Muscle layer of colon (tissue), 2 donors: ENCODE data around the gene ARHGEF28.

ENCODE experiments used
- H3K27ac ChIP-seq: one replicate; pipeline ENCODE4 v1.7.0; 2013; ENCODE audit warnings: low read depth, mild to moderate bottlenecking, low read length, moderate library complexity
- H3K27me3 ChIP-seq, 2 donors: one replicate each; pipeline ENCODE4 v1.7.0; 2013; ENCODE audit warnings: low read length in 2 of 2, mild to moderate bottlenecking in 2 of 2; ENCODE audit not compliant: insufficient read depth in 2 of 2, control insufficient read depth in 1 of 2
- H3K36me3 ChIP-seq: one replicate; pipeline ENCODE4 v1.7.0; 2013; ENCODE audit warnings: mild to moderate bottlenecking, low read length; ENCODE audit not compliant: insufficient read depth
- H3K4me1 ChIP-seq: one replicate; pipeline ENCODE4 v1.7.0; 2013; ENCODE audit warnings: mild to moderate bottlenecking, low read length; ENCODE audit not compliant: insufficient read depth
- H3K4me3 ChIP-seq, 2 donors: one replicate each; pipeline ENCODE4 v1.7.0; 2013; ENCODE audit warnings: low read length in 2 of 2, low read depth in 1 of 2, mild to moderate bottlenecking in 1 of 2, moderate library complexity in 1 of 2
- H3K9ac ChIP-seq: one replicate; pipeline ENCODE4 v1.7.0; 2013; ENCODE audit warnings: low read length
- H3K9me3 ChIP-seq: one replicate; pipeline ENCODE4 v1.7.0; 2013; ENCODE audit warnings: mild to moderate bottlenecking, low read length
- donor health status: abdominal sarcoma.
- donor health status: Adenocarcinoma of cecum.

ARHGEF28 gene

DNA sequence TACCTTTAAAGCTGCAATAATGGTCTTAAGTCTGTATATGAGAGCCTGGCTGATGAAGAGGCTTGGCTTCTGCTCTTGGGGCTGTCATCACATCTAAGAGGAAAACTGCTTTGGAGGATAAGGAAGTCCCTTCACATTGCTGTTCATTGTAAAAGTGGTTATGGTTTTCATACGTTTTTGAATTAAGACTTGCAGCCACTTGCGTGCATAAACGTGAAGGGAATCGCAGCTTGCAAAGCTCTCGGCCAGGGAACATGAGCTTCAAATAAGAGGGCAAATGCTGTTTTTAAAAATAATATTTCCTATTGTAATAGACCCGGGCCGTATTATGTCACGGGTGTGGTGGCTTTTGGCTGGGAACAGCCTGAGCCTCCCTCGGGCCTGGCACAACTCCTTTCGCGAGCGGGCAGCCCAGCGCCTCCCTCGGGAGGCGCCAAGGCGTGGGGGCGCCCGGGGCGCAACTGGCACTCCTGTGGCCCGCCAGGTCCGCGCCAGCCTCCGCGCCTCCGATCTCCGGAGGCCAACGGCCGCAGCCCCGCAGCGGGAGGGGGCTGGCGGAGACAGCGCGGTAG is 538 bp upstream of the ARHGEF28 start:
- Histone ChIP-seq H3K27ac (no peak overlapping the region), H3K27me3 (no peaks in the 10 kb centered on the region), H3K4me3 (peak overlapping the region; percentile 63 to 66), H3K9ac (no peak overlapping the region), H3K4me1 (no peaks in the 10 kb centered on the region), H3K9me3 (no peaks in the 10 kb centered on the region), H3K36me3 (no peaks in the 10 kb centered on the region)

DNA sequence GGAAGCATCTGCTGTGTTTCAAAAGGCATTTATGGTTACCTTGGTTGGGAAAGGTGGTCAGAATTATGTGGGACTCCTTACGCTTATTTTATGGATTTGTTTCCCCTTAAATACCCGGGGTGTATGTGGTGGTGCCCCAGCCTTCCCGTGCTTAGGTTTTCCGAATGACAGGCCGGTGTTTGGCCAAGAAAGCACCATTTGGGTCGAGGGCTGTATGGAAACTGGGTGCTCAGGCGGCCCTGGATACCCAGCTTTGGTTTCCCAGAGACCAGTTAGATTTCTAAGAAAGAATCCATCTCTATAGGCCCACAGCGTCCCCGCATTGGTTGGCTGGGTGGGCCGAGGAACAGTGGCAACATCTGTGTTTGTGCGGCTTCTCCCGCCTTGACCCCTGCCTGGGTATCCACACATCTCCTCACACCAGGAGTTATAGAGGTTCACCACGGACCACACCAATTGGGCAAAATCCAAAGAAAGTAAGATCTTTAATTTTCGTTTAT is 868 bp downstream of the ARHGEF28 start:
- Histone ChIP-seq H3K27me3 (no peaks in the 10 kb centered on the region), H3K4me1 (no peaks in the 10 kb centered on the region), H3K4me3 (peak overlapping the region in 1 of 2 donors; percentile 69), H3K9ac (no peak overlapping the region), H3K36me3 (no peaks in the 10 kb centered on the region), H3K9me3 (no peaks in the 10 kb centered on the region), H3K27ac (no peak overlapping the region)

- Histone ChIP-seq H3K27me3 (no peaks in the 10 kb centered on the region), H3K9ac (no peak overlapping the region), H3K36me3 (no peaks in the 10 kb centered on the region), H3K27ac (no peak overlapping the region), H3K9me3 (no peaks in the 10 kb centered on the region), H3K4me1 (no peaks in the 10 kb centered on the region), H3K4me3 (no peak overlapping the region)
Measured at GRCh38 chr5:73629456-73629855, 3.5 kb downstream of the ARHGEF28 start.

GRCh38 chr5:73630765-73631164 is 4.8 kb downstream of the ARHGEF28 start:
- Histone ChIP-seq H3K27ac (no peak overlapping the region), H3K27me3 (no peaks in the 10 kb centered on the region), H3K36me3 (no peaks in the 10 kb centered on the region), H3K9ac (no peak overlapping the region), H3K4me3 (no peak overlapping the region), H3K4me1 (no peaks in the 10 kb centered on the region), H3K9me3 (no peaks in the 10 kb centered on the region)

- H3K4me3 ChIP-seq, result no peak overlapping the region
- H3K27me3 ChIP-seq, result no peaks in the 10 kb centered on the region
- H3K36me3 ChIP-seq, result no peaks in the 10 kb centered on the region
- no peak overlapping the region for H3K27ac ChIP-seq
- H3K9me3 ChIP-seq, result no peaks in the 10 kb centered on the region
- H3K9ac ChIP-seq, result no peak overlapping the region
- no peaks in the 10 kb centered on the region for H3K4me1 ChIP-seq
Measured at GRCh38 chr5:73631500-73631899, 5.5 kb downstream of the ARHGEF28 start.

DNA sequence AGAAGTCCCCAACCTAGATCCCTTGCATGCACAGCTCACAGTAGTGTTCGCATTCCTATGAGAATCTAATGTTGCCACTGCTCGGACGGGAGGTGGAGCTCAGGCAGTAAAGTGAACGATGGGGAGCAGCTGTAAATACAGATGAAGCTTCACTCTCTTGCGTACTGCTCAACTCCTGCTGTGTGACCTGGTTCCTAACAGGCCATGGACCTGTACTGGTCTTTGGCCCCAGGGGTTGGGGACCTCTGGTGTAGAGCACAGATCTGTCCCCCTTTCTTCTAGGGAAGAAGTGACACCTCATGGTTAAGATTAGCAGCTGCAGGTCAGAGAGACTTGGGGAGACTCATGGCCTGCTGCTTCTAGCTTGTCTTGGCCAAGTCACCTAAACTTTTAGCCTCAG is 7.1 kb downstream of the ARHGEF28 start:
- no peaks in the 10 kb centered on the region for H3K9me3 ChIP-seq
- no peaks in the 10 kb centered on the region for H3K27me3 ChIP-seq
- H3K4me3 ChIP-seq, result no peak overlapping the region
- no peak overlapping the region for H3K9ac ChIP-seq
- H3K36me3 ChIP-seq, result no peaks in the 10 kb centered on the region
- no peak overlapping the region for H3K27ac ChIP-seq
- no peaks in the 10 kb centered on the region for H3K4me1 ChIP-seq

DNA sequence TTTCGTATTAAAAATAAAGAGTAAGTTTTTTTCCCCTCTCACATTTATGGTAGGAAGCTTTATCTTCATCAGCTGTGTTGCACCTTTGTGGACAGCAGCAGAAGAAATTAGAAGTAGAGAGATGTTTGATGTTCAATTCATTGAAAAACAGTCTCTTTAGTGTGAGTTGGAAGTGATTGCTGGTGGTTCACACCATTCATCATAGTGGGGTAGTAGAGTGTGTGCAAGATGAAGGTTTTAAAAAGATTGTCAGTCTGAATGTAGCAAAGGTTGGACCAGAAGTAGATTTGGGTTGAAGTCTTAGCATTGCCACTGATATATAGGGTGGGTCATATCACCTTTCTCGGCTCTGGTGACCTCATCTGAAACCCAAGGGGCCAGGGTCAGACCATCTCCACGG is 10.4 kb downstream of the ARHGEF28 start:
- Histone ChIP-seq H3K9ac (no peak overlapping the region), H3K4me1 (no peaks in the 10 kb centered on the region), H3K27me3 (no peaks in the 10 kb centered on the region), H3K4me3 (no peak overlapping the region), H3K36me3 (no peaks in the 10 kb centered on the region), H3K27ac (no peak overlapping the region), H3K9me3 (no peaks in the 10 kb centered on the region)

DNA sequence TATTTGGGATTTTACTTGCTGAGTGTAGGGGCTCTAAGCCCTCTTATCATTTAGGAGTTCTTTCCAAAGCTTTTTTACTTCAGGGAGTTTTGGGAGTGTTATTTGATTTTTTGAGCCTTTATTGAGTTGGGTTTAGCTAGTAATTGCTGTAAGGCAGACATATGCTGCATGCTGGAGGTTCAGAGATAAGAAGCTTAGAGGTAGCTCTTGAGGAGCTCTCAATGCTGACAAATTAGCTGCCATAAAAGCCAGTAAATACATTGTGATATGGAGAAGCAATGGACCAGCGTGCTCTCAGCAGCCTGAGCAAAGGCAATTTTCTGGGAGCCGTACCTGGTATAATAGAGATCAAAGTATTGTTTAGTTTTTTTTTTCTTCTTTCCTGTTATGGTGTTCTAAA is 11.6 kb downstream of the ARHGEF28 start:
- Histone ChIP-seq H3K27me3 (no peaks in the 10 kb centered on the region), H3K4me3 (no peak overlapping the region), H3K4me1 (no peaks in the 10 kb centered on the region), H3K36me3 (no peaks in the 10 kb centered on the region), H3K27ac (no peak overlapping the region), H3K9me3 (no peaks in the 10 kb centered on the region), H3K9ac (no peak overlapping the region)

DNA sequence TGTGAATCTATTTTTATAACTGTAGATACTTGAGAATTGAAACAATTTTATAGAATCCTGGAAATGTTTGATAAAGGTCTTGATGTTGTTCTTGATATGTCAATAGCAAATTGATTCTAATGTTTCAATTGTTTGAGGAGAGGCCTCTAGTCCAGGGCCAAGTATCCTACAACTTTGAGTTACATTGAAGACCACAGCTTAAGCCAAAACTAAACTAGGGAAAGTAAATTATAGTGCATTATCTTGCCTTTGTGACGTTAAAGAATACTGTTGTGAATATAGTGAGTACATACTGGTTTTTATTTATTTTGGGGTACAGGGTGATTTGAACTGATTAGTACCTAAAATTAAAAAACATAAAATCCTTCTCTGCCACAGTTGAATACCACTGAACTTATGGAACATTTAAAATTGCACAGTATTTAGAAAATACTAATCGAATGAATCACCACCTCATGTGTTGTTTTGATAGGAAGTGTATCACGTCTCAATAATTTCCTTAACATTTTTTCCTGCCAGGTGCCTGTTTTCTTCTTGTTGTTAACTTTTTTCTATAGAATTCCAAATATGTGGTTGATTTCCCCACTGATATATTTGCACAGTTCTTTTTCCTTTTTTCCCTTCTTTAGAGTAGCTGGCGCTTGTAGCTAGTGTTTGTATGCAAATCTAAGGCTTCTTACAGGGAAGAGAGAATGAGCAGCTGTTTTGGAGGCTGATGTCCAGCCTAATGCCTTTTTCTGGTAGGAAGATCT is 12.5 kb downstream of the ARHGEF28 start:
- Histone ChIP-seq H3K36me3 (no peaks in the 10 kb centered on the region), H3K4me1 (no peaks in the 10 kb centered on the region), H3K27ac (no peak overlapping the region), H3K4me3 (no peak overlapping the region), H3K9ac (no peak overlapping the region), H3K27me3 (no peaks in the 10 kb centered on the region), H3K9me3 (no peaks in the 10 kb centered on the region)

DNA sequence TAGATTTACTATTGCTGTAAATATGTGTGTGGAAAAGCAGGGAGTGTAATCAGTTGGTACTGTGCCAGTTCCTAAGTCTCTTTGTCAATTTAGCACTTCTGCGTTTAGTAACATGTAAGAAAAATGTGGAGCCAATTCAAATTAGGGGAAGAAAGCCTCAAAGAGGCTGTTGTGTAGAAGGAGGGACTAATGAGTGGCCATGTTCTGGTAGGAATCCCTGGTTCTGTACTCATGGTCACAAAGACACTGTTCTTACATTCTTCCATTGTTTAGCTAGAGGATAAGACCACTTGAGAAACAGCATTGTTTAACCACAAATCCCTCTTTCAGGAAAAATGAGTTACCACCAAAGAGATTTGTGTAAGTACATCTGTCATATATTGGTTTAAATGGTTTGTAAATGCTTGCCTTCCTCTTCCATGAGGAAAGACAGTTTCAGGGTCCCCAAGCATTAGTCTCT is 14.9 kb downstream of the ARHGEF28 start:
- no peak overlapping the region for H3K4me3 ChIP-seq
- no peaks in the 10 kb centered on the region for H3K4me1 ChIP-seq
- no peaks in the 10 kb centered on the region for H3K9me3 ChIP-seq
- no peaks in the 10 kb centered on the region for H3K27me3 ChIP-seq
- H3K36me3 ChIP-seq, result no peaks in the 10 kb centered on the region
- H3K9ac ChIP-seq, result no peak overlapping the region
- no peak overlapping the region for H3K27ac ChIP-seq

GRCh38 chr5:73641811-73642210 is 15.8 kb downstream of the ARHGEF28 start:
- Histone ChIP-seq H3K36me3 (no peaks in the 10 kb centered on the region), H3K4me3 (no peak overlapping the region), H3K27me3 (no peaks in the 10 kb centered on the region), H3K9me3 (no peaks in the 10 kb centered on the region), H3K4me1 (no peaks in the 10 kb centered on the region), H3K27ac (no peak overlapping the region), H3K9ac (no peak overlapping the region)

DNA sequence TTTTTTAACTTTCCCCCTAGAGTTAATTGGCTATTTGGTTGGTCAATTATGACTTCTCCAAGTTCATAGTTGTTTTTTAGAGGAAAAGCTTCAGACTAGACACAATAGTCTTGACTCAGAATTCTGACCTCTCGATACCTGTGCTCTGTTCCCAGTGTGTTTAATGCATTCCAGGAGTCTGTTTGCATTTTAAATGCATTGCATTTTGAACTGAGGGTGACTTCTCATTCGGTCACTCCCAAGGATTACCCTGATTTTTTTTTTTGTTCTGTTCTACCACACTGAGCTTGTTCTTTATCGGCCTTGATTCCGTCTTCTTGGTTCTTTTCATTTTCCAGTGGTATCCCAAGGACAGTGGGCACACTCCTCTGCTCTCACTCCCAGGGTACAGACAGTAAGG is 16.3 kb downstream of the ARHGEF28 start:
- H3K27me3 ChIP-seq, result no peaks in the 10 kb centered on the region
- no peaks in the 10 kb centered on the region for H3K4me1 ChIP-seq
- no peaks in the 10 kb centered on the region for H3K9me3 ChIP-seq
- no peaks in the 10 kb centered on the region for H3K36me3 ChIP-seq
- H3K27ac ChIP-seq, result no peak overlapping the region
- no peak overlapping the region for H3K4me3 ChIP-seq
- no peak overlapping the region for H3K9ac ChIP-seq
